CD4-positive, alpha-beta T cell treated with Interleukin-4 for 4 hours (primary cell): ENCODE results near the gene LRSAM1.

Experiments
- DNase-seq: peaks from one replicate; pipeline ENCODE4 v3.0.0-alpha.2; 2020

The LRSAM1 gene

GRCh38 chr9:127428348-127428747 is 23.0 kb upstream of the LRSAM1 start:
- DNase-seq = no peak

- DNase-seq = no peak
Observed at GRCh38 chr9:127430415-127430814, 20.9 kb upstream of the LRSAM1 start.

- peak; percentile 36 for DNase-seq
Observed at GRCh38 chr9:127437497-127438264, 13.6 kb upstream of the LRSAM1 start.

- no peak for DNase-seq
Observed at GRCh38 chr9:127438394-127438793, 12.9 kb upstream of the LRSAM1 start.

- DNase-seq = no peak
Observed at GRCh38 chr9:127444283-127444920, 6.9 kb upstream of the LRSAM1 start.

GRCh38 chr9:127444921-127445850 is 6.1 kb upstream of the LRSAM1 start:
- DNase-seq = no peak

- DNase-seq = no peak
Observed at GRCh38 chr9:127445851-127446712, 5.2 kb upstream of the LRSAM1 start.

GRCh38 chr9:127446713-127447415 is 4.4 kb upstream of the LRSAM1 start:
- no peak for DNase-seq

- no peak for DNase-seq
Observed at GRCh38 chr9:127447416-127448111, 3.7 kb upstream of the LRSAM1 start.

- no peak for DNase-seq
Observed at GRCh38 chr9:127448112-127448805, 3.1 kb upstream of the LRSAM1 start.

GRCh38 chr9:127449332-127449966 is 1.9 kb upstream of the LRSAM1 start:
- DNase-seq = no peak

GRCh38 chr9:127450243-127450760 is 1.0 kb upstream of the LRSAM1 start:
- no peak for DNase-seq

GRCh38 chr9:127451608-127451857 is 223 bp downstream of the LRSAM1 start:
- DNase-seq = no peak

GRCh38 chr9:127451858-127452656 is 747 bp downstream of the LRSAM1 start:
- peak; percentile 47 for DNase-seq

- no peak for DNase-seq
Observed at GRCh38 chr9:127452691-127453090, 1.4 kb downstream of the LRSAM1 start.

GRCh38 chr9:127455324-127455992 is 4.1 kb downstream of the LRSAM1 start:
- no peak for DNase-seq

- no peak for DNase-seq
Observed at GRCh38 chr9:127457191-127457878, 6.0 kb downstream of the LRSAM1 start.

GRCh38 chr9:127458921-127459320 is 7.6 kb downstream of the LRSAM1 start:
- DNase-seq = no peak
